Duodenal mucosa (tissue), 2 donors: ENCODE measurements around the gene ZNF320.
"Not testable (repeated sequence)": the region's sequence is repeated elsewhere in the genome, so short reads cannot be mapped to it uniquely, and the experiment has no call there.

Experiments used
- H3K27ac ChIP-seq: one replicate; pipeline ENCODE4 v1.7.0; 2013; ENCODE audit warnings: low read depth, low read length
- H3K27me3 ChIP-seq, 2 donors: one replicate each; pipeline ENCODE4 v1.7.0; 2013; ENCODE audit warnings: low read length in 2 of 2, control low read depth in 1 of 2; ENCODE audit not compliant: insufficient read depth in 2 of 2, control insufficient read depth in 1 of 2
- H3K36me3 ChIP-seq, 2 donors: one replicate each; pipeline ENCODE4 v1.7.0; 2013; ENCODE audit warnings: low read length in 2 of 2, control low read depth in 1 of 2; ENCODE audit not compliant: insufficient read depth in 2 of 2, control insufficient read depth in 1 of 2
- H3K4me1 ChIP-seq, 2 donors: one replicate each; pipeline ENCODE4 v1.7.0; 2013; ENCODE audit warnings: low read length in 2 of 2, control low read depth in 1 of 2; ENCODE audit not compliant: insufficient read depth in 2 of 2, control insufficient read depth in 1 of 2
- H3K4me3 ChIP-seq, 2 donors: one replicate each; pipeline ENCODE4 v1.7.0; 2013; ENCODE audit warnings: low read length in 2 of 2, low read depth in 1 of 2
- H3K9ac ChIP-seq, 2 donors: one replicate each; pipeline ENCODE4 v1.7.0; 2013; ENCODE audit warnings: low read length in 2 of 2, low read depth in 1 of 2
- H3K9me3 ChIP-seq, 2 donors: one replicate each; pipeline ENCODE4 v1.7.0; 2013; ENCODE audit warnings: low read length in 2 of 2, control low read depth in 1 of 2; ENCODE audit not compliant: control insufficient read depth in 1 of 2

The ZNF320 gene

DNA sequence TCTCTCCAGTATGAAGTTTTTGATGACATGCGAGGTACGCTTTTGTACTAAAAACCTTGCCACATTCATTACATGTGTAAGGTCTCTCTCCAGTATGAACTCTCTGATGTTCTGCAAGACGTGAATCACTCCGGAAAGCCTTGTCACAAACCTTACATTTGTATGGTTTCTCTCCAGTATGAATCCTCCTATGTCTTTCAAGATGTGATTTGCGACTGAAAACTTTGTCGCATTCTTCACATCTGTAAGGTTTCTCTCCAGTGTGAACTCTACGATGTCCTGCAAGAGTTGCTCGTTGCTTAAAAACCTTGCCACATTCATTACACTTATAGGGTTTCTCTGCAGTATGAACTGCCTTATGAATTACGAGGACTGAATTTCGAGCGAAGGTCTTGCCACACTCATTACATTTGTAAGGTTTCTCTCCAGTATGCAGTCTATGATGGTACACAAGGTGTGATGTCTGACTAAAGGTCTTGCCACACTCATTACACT is 16.5 kb downstream of the ZNF320 start:
- Histone ChIP-seq H3K4me1 (no peaks in the 10 kb centered on the region), H3K36me3 (peaks cover 29 to 70% of the 10 kb centered on the region in 2 donors), H3K4me3 (peak overlapping the region in 1 of 2 donors; percentile 14), H3K27me3 (no peaks in the 10 kb centered on the region), H3K9me3 (peaks cover 63 to 65% of the 10 kb centered on the region in 2 donors), H3K27ac (no peak overlapping the region), H3K9ac (no peak overlapping the region)

DNA sequence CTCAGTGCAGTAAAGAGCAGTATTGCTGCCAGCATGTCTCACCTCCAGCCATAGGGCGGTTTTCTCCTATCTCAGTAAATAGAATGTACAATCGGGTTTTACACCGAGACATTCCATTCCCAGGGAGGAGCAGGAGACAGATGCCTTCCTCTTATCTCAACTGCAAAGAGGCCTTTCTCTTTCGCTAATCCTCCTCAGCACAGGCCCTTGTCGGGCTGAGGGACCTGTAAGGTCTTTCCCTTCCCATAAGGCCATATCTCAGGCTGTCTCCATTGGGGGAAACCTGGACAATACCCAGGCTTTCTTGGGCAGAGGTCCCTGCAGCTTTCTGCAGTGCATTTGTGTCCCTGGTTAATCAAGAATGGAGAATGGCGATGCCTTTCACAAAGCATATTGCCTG is 24.4 kb downstream of the ZNF320 start:
- H3K27ac ChIP-seq, H3K4me1 ChIP-seq, H3K27me3 ChIP-seq, H3K4me3 ChIP-seq, H3K9ac ChIP-seq, H3K36me3 ChIP-seq: not testable (repeated sequence)
- peaks cover 12 to 14% of the 10 kb centered on the region in 2 donors for H3K9me3 ChIP-seq

DNA sequence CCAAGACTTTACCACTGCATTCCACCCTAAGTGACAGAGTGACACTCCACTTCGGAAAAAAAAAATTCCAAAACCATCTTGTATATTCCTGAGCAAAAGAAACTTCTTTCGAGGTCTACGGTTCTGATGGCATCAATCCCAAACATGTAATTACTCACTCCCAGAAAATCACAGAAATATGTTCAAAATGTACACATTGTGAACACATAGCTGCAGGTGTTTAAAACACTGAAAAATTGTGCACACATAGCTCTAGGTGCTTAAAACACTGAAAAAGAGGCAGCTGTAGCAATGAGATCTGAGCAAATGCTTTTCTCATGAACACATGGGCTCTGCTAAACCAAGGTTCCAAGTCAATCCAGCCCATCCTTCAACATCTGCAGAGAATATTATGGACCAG is 26.0 kb downstream of the ZNF320 start:
- Histone ChIP-seq H3K9ac (no peak overlapping the region), H3K9me3 (peaks cover 0 to 1% of the 10 kb centered on the region in 2 donors), H3K4me3 (no peak overlapping the region), H3K27me3 (no peaks in the 10 kb centered on the region), H3K27ac (no peak overlapping the region), H3K36me3 (no peaks in the 10 kb centered on the region), H3K4me1 (no peaks in the 10 kb centered on the region)

DNA sequence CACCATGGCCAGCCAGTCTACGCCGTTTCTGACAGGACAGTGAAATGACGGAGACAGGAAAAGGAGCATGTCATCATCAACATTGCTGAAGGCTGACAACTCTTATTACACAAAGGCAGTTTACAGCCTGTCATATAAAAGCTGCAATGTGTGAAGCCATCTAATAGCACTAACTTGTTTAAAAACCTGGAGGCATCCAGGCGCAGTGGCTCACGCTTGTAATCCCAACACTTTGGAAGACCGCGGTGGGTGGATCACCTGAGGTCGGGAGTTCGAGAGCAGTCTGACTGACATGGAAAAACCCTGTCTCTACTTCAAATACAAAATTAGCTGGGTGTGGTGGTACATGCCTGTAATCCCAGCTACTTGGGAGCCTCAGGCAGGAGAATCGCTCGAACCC is 29.4 kb downstream of the ZNF320 start:
- H3K27me3 ChIP-seq, H3K4me1 ChIP-seq, H3K27ac ChIP-seq, H3K36me3 ChIP-seq, H3K4me3 ChIP-seq, H3K9me3 ChIP-seq, H3K9ac ChIP-seq: not testable (repeated sequence)

DNA sequence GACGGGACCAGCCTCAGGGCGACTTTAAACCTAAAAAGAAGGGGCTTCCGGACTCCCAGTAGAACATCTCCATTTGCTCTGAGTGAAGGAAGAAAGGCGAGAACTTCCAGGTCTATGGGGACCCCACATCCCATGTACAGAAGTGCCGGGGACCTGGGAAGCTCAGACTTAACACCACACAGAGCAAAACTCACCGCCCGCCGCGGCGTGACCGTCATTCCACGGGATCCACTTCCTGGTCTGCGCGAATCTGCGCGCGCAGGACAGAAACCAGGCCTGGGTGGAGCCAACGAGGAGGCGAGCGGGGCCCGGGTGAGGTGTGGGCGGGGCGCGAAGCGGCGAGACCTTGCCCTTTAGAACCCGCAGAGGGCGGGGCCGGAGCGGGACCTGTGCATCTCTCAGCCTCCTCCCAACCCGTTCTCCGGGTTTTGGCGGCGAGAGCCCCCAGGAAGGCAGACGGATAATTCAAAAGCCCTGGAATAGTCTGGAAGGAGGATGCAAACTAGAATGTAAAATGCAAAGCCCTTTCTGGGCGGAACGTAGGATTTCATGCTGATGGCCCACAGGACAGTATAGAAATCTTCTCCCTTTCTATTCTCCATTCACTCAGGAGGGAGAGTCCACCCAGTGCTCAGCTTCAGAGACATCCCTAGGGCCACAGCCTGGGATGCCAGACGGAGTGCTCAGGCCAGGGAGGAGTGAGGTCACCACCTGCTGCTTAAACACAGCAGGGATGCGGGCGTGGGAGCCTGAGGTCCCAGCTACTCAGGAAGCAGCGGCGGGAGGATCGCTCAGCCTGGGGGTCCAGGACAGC is 39.9 kb downstream of the ZNF320 start, which contains the start of gene ZNF468:
Gene ZNF468 (minus strand): TSS at position 242 of the 814 bp plus-strand sequence. CDS start 3,347 bp downstream, outside the sequence.
- H3K27ac ChIP-seq, H3K27me3 ChIP-seq, H3K9me3 ChIP-seq, H3K4me1 ChIP-seq: not testable (repeated sequence)
- peaks cover 9 to 13% of the 10 kb centered on the region in 2 donors for H3K36me3 ChIP-seq
- peak within 1 kb of the TSS; percentile 64 to 73 for H3K9ac ChIP-seq
- peak within 1 kb of the TSS; percentile 89 to 92 for H3K4me3 ChIP-seq

DNA sequence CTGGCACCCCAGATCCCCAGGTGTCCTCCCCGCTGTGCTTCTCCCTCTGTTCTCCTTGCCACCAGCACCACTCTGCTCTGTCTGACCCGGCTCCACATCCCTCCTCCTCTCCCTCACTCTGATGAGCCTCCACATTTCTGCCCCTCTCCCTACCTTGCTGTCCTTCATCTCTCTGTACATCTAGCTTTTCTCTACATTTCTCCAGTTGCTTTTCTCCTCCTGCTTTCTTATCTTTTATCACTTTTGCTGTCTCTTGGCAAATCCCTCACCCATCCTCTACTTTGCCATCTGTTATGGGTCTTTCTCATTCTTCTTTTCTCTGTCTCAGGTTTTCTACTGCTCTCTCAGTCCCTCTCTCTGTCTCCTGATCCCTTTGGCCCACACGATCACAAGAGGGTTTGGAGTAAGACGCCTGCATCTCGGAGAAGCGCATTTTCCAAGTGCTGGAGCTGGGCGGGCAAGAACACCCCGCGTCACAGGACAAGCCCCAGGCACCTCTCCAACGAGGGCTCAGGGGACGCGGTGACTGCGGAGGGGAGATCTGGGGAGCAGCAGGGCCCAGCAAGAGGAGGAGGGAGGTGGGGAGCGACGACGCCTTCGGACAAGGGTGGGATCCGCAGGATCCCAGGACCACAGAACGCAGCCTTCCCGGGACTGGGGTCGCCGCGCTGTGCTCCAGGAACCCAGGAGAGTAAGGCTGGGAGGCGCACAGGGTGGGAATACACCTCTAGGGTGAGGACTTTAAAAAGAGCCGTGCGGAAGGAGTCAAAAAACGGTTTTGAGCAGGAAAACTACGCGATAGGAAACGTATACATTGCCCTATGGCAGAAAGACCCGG is 40.7 kb downstream of the ZNF320 start:
- not testable (repeated sequence) for H3K27me3 ChIP-seq, H3K4me1 ChIP-seq, H3K27ac ChIP-seq, H3K9me3 ChIP-seq
- H3K36me3 ChIP-seq = peaks cover 9 to 21% of the 10 kb centered on the region in 2 donors
- H3K9ac ChIP-seq = peak overlapping the region; percentile 64 to 73
- peak overlapping the region; percentile 89 to 92 for H3K4me3 ChIP-seq
